Uterus (tissue), 4 donors: ENCODE measurements around the gene PTPRJ. TPM values are rescaled to one million over a fixed set of nuclear protein-coding genes. Genes with fewer than 3 reads are reported as not detected.

ENCODE experiments used
- DNase-seq, 2 donors: peaks; one replicate each; pipeline ENCODE4 v3.0.0-alpha.2; 2019 to 2020
- H3K27ac ChIP-seq, 2 donors: fragments of 200-600 bp; sonication (generic); 1 replicate in 1 of 2; 2 replicates in 1 of 2; pipeline ENCODE4 v1.5.1; 2016 to 2018
- H3K27me3 ChIP-seq, 2 donors: fragments of 200-600 bp; sonication (generic); one replicate each; pipeline ENCODE4 v1.5.1; 2018 to 2019; ENCODE audit warnings: control low read depth in 1 of 2
- H3K36me3 ChIP-seq, 2 donors: fragments of 200-600 bp; sonication (generic); one replicate each; pipeline ENCODE4 v1.5.1; 2019; ENCODE audit warnings: control low read depth in 1 of 2
- H3K4me1 ChIP-seq, 2 donors: fragments of 200-600 bp; sonication (generic); one replicate each; pipeline ENCODE4 v1.5.1; 2018 to 2019; ENCODE audit warnings: control low read depth in 1 of 2
- H3K4me3 ChIP-seq, 2 donors: fragments of 200-600 bp; sonication (generic); 1 replicate in 1 of 2; 2 replicates in 1 of 2; pipeline ENCODE4 v1.5.1; 2018 to 2019; ENCODE audit warnings: mild to moderate bottlenecking in 1 of 2
- H3K9me3 ChIP-seq, 2 donors: fragments of 200-600 bp; sonication (generic); one replicate each; pipeline ENCODE4 v1.5.1; 2019; ENCODE audit warnings: control low read depth in 1 of 2
- CTCF ChIP-seq, 4 experiments: fragments of 200-600 bp in 2 of 4; fragments of 450-650 bp in 2 of 4; sonication (generic) in 2 of 4; IDR thresholded peaks; one replicate each; pipeline ENCODE4 v1.5.1; 2016 to 2019; ENCODE audit warnings: antibody characterized with exemption in 4 of 4, mild to moderate bottlenecking in 2 of 4, moderate library complexity in 1 of 4
- POLR2A ChIP-seq, 2 donors: fragments of 450-650 bp; IDR thresholded peaks; one replicate each; pipeline ENCODE4 v1.6.1; 2016; ENCODE audit warnings: antibody characterized with exemption in 2 of 2, mild to moderate bottlenecking in 1 of 2, moderate library complexity in 1 of 2
- intact Hi-C: fragments of 100-400 bp; cut with DNase I; formaldehyde crosslinking; loops from one replicate; pipeline ENCODE4 v1.15.1; 2023; ENCODE audit warnings: low total_unique reads
- total RNA-seq, 4 donors: library from RNA; depleted of rRNA in 3 of 4; stranded (reverse); fragments of >200 nt in 3 of 4; gene quantifications; one replicate each; pipeline versions ENCODE4 v1.1.0 to v1.2.4, GENCODE V29; 2014 to 2023
- donor health status: DM: yes; HTN: yes; CAD: no.

The PTPRJ gene
- total RNA-seq, 4 donors from 2014 or later = 2.1 to 22.1 (median 7.1) TPM

DNA sequence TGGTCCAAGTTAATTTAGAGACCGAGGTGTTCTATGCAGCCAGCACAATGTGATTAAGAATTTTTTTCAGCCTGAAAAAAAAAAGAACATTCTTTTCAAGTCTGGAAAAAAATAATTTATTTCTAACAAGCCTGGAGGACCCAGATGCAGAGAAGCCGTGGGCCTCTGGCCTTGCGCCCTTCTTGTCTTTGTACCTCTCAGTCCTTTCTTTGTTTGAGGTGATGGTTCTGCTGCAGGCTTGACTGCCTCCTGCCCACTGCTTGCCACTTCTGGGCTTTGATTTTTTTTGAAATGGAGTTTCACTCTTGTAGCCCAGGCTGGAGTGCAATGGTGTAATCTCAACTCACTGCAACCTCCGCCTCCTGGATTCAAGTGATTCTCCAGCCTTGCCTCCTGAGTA, 7.2 kb upstream of the PTPRJ start:
- H3K27me3 ChIP-seq = no peaks in the 10 kb centered on the region
- H3K27ac ChIP-seq = no peak overlapping the region
- no peaks in the 10 kb centered on the region for H3K4me1 ChIP-seq
- H3K36me3 ChIP-seq = no peaks in the 10 kb centered on the region
- no peaks in the 10 kb centered on the region for H3K9me3 ChIP-seq
- no peak for DNase-seq
- TF ChIP-seq CTCF (IDR thresholded peaks at IDR 0.05) (no peak), POLR2A (IDR thresholded peaks at IDR 0.05) (no peak)
- intact Hi-C loops = no loop called here
- no peak overlapping the region for H3K4me3 ChIP-seq

DNA sequence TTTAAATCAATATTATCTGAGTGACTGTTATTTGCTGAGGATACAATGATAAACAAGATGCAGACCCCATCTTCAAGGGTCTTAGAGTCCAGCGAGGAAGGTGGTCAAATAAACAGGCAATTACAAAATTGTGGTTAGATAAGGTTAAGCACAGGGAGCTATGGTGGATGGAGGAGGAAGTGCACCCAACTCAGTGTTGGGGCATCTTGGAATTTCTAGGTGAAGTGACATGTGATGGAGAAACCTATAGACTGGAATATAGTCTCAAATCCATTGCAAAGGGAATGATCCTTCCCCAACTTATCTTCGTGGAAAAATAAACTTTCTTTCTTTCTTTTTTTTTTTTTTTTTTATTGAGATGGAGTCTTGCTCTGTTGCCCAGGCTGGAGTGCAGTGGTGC, 3.4 kb upstream of the PTPRJ start:
- TF ChIP-seq POLR2A (IDR thresholded peaks at IDR 0.05) (no peak), CTCF (IDR thresholded peaks at IDR 0.05) (no peak)
- no peak overlapping the region for H3K27ac ChIP-seq
- no peak for DNase-seq
- no peaks in the 10 kb centered on the region for H3K9me3 ChIP-seq
- no peaks in the 10 kb centered on the region for H3K27me3 ChIP-seq
- intact Hi-C loops = no loop called here
- H3K4me3 ChIP-seq = no peak overlapping the region
- H3K36me3 ChIP-seq = no peaks in the 10 kb centered on the region
- peaks cover 0 to 11% of the 10 kb centered on the region in 2 donors for H3K4me1 ChIP-seq

GRCh38 chr11:47977623-47978022, 2.7 kb upstream of the PTPRJ start:
- Histone ChIP-seq H3K27ac (no peak overlapping the region), H3K4me1 (peaks cover 0 to 14% of the 10 kb centered on the region in 2 donors), H3K27me3 (no peaks in the 10 kb centered on the region), H3K36me3 (no peaks in the 10 kb centered on the region), H3K4me3 (no peak overlapping the region), H3K9me3 (no peaks in the 10 kb centered on the region)
- no peak for DNase-seq
- intact Hi-C loops = no loop called here
- TF ChIP-seq POLR2A (IDR thresholded peaks at IDR 0.05) = no peak
- no peak for TF ChIP-seq CTCF (IDR thresholded peaks at IDR 0.05)

GRCh38 chr11:47979378-47980087, 826 bp upstream of the PTPRJ start:
- intact Hi-C loops = no loop called here
- peak overlapping the region; percentile 44 to 72 for H3K4me3 ChIP-seq

More at GRCh38 chr11:47979378-47980087, 826 bp upstream of the PTPRJ start:
- no peaks in the 10 kb centered on the region for H3K9me3 ChIP-seq
- peak overlapping the region; percentile 14 to 55 for H3K27ac ChIP-seq
- no peak for TF ChIP-seq CTCF (IDR thresholded peaks at IDR 0.05)
- no peak for TF ChIP-seq POLR2A (IDR thresholded peaks at IDR 0.05)
- DNase-seq = no peak
- H3K27me3 ChIP-seq = no peaks in the 10 kb centered on the region
- no peaks in the 10 kb centered on the region for H3K36me3 ChIP-seq
- peaks cover 0 to 14% of the 10 kb centered on the region in 2 donors for H3K4me1 ChIP-seq
